GM21717 (cell line): Measurements from ENCODE around the gene PEX14.

Source experiments
- ATAC-seq: cut with Tn5 transposase; IDR thresholded peaks from one replicate; pipeline ENCODE4 v1.9.1; 2021; ENCODE audit warnings: mild to moderate bottlenecking, moderate library complexity; ENCODE audit not compliant: unreplicated experiment

PEX14 gene

GRCh38 chr1:10586125-10586524, 111.4 kb downstream of the PEX14 start:
- no peak for ATAC-seq

DNA sequence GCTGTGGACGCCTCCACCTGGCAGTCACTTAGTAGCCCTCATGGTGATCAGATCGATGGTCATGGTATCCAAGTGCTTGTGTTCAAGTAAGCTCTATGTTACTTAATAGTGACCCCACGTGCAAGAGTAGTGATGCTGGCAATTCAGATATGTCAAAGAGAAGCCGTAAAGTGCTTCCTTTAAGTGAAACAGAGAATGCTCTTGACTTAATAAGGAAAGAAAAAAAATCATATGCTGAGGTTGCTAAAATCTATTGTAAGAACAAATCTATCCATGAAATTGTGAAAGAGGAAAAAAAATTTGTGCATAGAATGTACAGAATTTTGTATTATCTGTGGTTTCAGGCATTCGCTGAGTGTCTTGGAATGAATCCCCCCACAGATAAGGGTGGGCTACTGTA, 113.9 kb downstream of the PEX14 start:
- no peak for ATAC-seq

DNA sequence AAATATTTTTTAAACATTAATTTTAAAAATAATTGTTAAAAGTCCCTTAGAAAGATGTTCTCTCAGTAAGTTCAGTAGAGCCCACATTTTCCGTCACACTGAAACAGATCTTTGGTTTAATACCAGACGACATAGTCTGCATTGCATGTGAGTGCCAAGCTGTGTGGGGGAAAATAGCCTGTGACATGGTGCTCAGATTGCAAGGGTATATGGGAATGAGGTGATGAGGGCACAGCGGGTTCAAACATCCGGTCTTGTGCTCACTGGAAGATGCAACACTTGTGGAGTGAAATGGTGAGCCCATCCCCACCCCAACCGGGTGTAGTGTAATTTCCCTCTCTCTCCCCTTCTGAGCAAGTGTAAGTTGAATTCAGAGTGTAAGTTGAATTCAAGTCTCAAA, 114.3 kb downstream of the PEX14 start:
- no peak for ATAC-seq

DNA sequence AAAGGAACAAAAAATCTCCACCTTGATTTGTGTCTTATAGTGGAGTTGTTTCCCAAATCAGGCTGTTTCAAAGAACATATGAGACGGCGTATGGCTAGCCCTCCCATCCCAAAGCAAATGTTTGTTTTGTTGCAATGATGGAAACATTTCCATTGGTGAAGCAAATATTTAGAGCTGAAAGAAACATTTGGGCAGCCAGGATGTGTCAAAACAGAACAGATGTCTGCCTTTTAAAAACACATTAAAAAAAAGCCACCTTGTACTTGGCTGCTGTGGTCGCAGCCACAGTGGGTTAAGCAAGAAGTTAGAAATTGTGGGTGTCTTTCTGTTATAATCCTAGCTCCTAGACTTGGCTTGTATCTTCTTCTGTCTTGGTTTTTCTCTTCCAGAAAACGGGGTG, 116.3 kb downstream of the PEX14 start:
- ATAC-seq: no peak

DNA sequence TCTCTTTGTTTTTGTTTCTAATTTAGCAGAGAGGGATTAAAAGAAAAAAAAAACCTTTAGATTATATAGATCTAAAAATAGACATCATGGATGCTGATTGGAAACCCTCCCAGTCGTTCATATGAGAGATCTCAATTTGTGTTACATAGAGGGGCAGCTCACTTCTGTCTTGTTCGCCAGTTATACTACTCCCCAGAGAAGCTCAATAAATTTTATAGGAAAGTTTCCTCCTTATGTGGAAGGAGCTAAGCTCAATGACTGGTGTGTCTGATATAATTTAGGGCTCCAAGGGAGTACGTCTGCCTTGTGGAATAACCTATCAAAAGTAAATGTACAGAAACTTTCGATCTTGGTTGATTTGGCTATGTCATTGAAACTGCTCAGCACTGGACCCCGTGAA, 117.6 kb downstream of the PEX14 start:
- ATAC-seq: no peak

DNA sequence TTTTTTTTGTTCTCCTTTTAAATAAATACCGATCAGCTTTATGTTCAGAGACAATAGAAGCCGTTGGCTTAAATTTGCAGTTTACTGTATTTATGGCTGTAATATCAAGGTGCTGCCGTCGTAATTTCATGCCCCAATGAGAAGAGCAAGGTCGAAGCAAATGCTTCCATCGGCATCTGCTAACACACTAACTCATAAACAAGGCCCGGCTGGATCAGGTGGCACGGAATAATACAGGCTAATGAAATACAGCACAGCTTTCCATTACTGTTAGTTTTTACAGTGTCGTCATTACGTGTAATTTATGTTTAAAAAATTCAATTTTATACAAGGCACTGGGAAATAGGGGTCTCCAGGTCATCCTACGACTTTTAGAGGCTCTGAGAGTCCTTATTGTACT, 119.0 kb downstream of the PEX14 start:
- no peak for ATAC-seq

DNA sequence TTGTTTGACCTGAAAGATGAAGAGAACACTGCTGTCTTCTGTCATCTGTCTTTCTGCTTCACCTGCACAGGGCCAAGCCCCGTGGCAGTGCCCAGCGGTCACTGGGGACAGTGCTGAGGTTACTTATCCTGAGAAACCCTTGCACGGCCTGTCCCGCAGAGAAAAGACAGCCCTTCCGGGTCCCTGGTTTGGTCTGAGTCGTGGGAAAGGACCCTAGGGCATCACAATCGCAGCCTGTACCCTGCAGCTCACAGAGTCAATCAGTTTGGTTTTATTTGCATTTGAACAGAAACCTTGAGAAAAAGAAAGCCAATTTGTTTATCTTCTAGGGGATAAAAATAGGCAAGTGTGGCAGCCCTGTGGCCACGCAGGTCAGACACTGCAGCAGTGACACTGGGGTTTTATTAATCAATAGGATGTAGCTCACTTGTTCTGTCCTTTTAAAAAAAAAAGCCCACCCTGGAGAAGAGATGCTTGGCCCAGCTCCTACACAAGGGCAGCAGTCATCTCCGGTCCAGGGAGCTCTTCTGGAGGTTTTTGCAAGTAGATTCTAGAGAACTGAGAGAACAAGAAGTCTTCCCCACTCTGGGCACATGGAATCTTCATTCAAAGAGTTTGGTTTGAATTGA, 120.0 kb downstream of the PEX14 start:
- no peak for ATAC-seq

DNA sequence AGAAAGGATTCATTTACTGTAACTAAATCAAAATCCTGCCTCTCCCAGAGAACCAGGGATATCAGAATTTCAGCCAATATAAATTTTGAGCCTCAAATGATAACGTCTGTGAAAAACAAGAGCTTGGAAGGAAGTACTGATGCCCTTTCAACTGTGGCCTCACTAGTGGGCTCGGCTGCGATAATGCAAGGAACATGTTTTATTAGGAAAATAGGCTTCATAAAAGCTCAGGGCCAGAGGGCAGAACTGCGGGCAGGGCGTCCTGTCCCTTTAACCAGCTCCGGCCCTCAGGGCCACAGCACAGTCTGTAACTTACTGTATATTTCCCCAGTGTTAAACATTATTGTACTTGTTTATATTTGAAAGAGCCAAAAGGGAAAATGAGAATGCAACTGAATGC, 122.0 kb downstream of the PEX14 start:
- no peak for ATAC-seq

GRCh38 chr1:10597492-10598388, 123.0 kb downstream of the PEX14 start:
- ATAC-seq: no peak

GRCh38 chr1:10598389-10598702, 123.6 kb downstream of the PEX14 start:
- ATAC-seq: no peak

- ATAC-seq: no peak
These were observed 124.6 kb downstream of the PEX14 start for GRCh38 chr1:10599194-10599861.

DNA sequence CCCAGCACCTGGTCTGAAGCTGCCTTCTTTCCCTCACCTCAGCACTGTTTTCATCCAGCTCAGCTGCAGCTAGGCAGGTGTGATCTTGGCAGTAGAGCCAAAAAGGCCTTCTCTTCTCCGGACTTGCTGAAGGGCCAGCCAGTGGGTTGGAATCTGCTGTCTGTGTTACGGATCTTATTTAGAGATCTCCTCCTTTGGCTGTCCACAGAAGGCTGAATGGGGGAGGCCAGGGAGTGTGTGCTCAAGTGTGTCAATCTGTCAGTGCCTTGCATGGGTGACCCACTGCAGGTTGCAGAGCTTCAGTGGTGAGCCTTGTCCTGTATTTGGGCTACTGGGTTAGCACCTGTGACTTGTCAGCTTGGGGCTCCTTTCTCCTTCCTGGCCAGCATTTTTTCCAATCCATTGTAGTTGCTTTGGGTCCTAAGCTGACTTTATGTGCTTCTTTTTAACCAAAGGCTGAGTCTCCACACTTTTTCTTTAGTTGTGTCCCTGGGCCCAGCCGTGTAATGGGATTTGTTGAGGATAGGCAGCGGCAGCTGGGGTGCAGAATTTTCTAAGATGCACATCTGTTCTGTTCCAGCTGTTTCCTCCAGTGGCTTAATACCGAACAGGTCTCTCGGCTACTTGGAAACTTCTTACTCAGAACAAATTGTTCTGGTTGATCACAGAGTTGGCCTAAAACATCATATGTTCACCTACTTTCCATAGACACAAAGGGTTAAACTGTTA, 126.8 kb downstream of the PEX14 start:
- ATAC-seq: no peak

DNA sequence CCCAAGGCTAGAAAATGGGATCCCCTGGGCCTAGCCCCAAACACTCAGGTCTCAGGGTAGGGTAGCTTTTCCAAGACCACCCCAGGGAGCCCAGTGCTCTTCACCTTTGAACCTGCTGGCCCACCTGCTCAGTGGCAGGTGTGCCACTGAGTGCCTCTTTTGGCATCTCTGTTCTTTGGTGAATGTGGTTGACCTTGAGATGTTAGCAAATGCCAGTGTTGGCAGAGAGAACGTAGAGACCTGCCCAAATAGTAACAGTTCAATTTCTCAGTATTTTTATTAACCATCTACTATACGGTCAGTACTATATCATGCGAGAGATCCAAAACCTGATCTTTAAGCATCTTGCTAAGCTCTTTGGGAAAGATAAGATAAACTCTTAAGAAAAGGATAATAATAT, 128.2 kb downstream of the PEX14 start:
- ATAC-seq: no peak

DNA sequence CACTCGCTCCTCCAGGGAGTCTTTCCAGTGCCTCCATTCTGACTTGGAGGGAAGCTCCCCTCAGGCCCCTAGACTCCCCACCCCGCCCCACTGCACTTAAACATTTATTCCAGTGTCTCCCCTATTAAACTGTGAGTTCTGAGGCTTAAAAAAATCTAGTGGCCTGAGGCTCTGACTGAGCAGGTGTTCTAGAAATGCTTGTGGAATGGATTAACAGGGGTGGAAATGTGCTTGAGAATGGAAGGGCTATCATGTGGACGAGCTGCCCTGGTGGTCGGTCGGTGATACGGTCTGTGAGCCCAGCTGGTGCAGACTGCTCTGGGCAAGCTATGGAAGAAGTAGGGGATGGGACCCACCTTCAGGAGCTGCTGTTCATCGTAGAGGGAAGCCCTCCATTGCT, 130.2 kb downstream of the PEX14 start:
- no peak for ATAC-seq

DNA sequence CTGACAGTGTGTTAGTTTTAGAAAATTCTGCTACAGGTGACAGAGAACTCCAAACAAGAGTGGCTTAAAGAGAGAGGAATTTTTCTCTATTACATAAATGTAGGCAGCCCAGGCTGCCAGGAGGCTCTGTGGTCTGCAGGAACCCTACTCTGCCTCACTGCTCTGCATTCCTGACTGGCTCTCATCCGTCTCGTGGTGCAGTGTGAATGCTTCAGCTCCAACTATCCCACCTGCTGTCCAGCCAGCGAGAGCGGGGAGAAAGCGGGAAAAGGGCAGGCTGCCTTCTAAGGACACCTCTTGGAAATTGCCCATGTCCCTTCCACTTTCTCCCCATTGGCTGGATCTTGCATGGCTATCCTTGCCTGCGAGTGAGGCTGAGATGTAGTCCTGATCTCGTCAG, 131.3 kb downstream of the PEX14 start:
- no peak for ATAC-seq

DNA sequence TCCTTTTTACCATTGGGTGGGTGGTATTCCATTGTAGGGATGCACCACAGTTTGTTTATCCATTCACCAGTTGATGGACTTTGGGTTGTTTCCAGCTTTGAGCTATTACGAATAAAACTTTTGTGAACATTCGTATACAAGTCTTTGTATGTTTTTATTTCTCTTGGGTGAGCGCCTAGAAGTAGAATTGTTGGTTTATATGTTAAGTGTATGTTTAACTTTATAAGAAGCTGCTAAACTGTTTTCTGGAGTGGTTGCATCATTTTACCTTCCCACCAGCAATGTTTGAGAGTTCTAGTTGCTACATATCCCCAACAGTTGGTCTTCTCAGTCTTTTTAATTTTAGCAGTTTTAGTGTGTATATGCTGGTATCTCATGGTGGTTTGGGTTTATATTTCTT, 132.5 kb downstream of the PEX14 start:
- no peak for ATAC-seq

DNA sequence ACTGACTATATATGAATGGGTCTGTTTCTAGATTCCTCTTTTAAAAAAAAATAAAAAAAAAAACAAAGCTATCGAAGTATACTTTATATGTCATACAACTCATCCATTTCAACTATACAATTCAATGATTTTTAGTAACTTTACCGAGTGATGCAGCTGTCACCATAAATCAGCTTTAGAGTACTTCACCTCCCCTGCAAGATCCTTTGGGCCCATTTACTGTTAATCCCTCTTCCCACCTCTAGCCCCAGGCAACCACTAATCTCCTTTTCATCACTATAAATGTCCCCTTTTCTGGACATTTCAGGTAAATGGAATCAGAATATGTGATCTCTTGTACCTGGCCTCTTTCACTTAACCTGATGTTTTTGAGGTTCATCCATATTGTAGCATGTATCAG, 133.9 kb downstream of the PEX14 start:
- no peak for ATAC-seq

DNA sequence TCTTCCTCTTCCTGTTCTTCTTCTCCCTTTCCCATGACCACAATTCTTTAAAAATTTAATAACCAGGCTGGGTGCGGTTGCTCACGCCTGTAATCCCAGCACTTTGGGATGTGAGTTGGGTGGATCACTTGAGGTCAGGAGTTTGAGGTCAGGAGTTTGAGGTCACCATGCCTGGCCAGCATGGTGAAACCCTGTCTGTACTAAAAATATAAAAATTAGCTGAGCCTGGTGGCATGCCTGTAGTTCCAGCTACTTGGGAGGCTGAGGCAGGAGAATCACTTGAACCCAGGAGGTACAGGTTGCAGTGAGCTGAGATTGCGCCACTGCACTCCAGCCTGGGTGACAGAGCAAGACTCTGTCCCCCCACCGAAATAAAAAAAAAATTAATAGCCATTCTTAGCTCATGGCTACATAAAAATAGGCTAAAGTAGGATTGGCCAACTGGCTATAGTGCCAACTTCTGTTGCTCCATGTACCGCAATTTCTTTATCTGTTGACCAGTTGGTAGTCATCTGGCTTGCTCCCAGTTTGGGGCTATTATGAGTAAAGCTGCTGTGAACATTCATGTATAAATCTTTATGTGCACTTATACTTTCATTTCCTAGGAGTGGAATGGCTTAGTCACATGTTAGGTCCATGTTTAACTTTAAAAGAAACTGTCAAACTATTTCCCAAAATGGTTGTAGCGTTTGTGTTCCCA, 136.3 kb downstream of the PEX14 start:
- no peak for ATAC-seq

- no peak for ATAC-seq
These were observed 137.8 kb downstream of the PEX14 start for GRCh38 chr1:10612436-10613160.

GRCh38 chr1:10613340-10613739, 138.6 kb downstream of the PEX14 start:
- ATAC-seq: no peak
